ENCODE results near the gene TNS1. TPM values are rescaled to one million over a fixed set of nuclear protein-coding genes. Genes with fewer than 3 reads are reported as not detected.

The TNS1 gene
- total RNA-seq, 1 donor from 2014 or later, result 54.5 TPM

DNA sequence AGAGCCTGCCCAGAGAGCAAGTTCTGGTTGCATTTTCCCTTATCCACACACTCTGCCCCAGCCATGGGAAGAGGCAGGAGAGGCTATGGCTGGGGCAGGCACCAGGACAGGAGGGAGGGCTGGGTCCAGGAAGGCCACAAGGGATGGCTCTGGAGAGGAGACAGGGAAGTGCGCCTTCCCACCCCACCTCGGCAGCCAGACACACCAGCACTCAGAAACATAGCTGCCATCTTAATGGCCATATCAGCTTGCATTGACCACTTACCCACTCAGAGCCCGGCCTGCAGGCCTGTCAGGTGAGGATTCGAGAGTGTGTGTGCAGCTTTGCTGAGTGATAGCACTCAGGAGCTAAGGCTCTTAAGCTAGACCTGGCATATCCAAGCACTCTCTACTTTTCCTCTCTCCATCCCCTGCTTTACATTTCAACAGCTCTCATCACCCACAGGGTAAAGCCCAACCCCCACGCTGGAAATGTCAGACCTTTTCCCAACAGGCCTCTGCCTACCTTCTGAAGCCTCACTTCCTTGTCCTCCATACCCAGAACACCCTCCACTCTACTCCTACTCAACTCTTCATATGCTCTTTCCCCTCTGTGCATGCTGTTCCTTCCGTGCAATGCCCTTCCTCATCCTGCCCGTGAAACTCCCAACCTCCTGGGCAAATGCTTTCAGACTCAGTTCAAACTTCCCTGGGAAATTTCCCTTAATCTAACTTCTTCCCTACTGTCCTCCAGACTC, 147.9 kb downstream of the TNS1 start:
- Histone ChIP-seq H3K4me3 (ENCODE audit: low read depth, low read length) (no peak overlapping the region), H3K27me3 (ENCODE audit: control insufficient read depth, insufficient read depth, low read length) (no peaks in the 10 kb centered on the region), H3K36me3 (ENCODE audit: control insufficient read depth, insufficient read depth, low read length) (peaks cover 1% of the 10 kb centered on the region)
- no peak for DNase-seq (ENCODE audit: low read depth)
- TF ChIP-seq, protein P1, sequence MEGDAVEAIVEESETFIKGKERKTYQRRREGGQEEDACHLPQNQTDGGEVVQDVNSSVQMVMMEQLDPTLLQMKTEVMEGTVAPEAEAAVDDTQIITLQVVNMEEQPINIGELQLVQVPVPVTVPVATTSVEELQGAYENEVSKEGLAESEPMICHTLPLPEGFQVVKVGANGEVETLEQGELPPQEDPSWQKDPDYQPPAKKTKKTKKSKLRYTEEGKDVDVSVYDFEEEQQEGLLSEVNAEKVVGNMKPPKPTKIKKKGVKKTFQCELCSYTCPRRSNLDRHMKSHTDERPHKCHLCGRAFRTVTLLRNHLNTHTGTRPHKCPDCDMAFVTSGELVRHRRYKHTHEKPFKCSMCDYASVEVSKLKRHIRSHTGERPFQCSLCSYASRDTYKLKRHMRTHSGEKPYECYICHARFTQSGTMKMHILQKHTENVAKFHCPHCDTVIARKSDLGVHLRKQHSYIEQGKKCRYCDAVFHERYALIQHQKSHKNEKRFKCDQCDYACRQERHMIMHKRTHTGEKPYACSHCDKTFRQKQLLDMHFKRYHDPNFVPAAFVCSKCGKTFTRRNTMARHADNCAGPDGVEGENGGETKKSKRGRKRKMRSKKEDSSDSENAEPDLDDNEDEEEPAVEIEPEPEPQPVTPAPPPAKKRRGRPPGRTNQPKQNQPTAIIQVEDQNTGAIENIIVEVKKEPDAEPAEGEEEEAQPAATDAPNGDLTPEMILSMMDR (IDR thresholded peaks at IDR 0.05; ENCODE audit: insufficient read depth, low read length, poor library complexity, severe bottlenecking), result no peak

GRCh38 chr2:217853961-217854360, 148.8 kb downstream of the TNS1 start:
- TF ChIP-seq, protein P1 (IDR thresholded peaks at IDR 0.05; ENCODE audit: insufficient read depth, low read length, poor library complexity, severe bottlenecking), result no peak
- Histone ChIP-seq H3K4me3 (ENCODE audit: low read depth, low read length) (no peak overlapping the region), H3K36me3 (ENCODE audit: control insufficient read depth, insufficient read depth, low read length) (peaks cover 1% of the 10 kb centered on the region), H3K27me3 (ENCODE audit: control insufficient read depth, insufficient read depth, low read length) (no peaks in the 10 kb centered on the region)
- DNase-seq (ENCODE audit: low read depth), result no peak

GRCh38 chr2:217853301-217853881, 149.4 kb downstream of the TNS1 start:
- H3K4me3 ChIP-seq (ENCODE audit: low read depth, low read length), result no peak overlapping the region
- peaks cover 1% of the 10 kb centered on the region for H3K36me3 ChIP-seq (ENCODE audit: control insufficient read depth, insufficient read depth, low read length)
- DNase-seq (ENCODE audit: low read depth), result no peak
- TF ChIP-seq, protein P1 (IDR thresholded peaks at IDR 0.05; ENCODE audit: insufficient read depth, low read length, poor library complexity, severe bottlenecking), result no peak
- H3K27me3 ChIP-seq (ENCODE audit: control insufficient read depth, insufficient read depth, low read length), result no peaks in the 10 kb centered on the region

DNA sequence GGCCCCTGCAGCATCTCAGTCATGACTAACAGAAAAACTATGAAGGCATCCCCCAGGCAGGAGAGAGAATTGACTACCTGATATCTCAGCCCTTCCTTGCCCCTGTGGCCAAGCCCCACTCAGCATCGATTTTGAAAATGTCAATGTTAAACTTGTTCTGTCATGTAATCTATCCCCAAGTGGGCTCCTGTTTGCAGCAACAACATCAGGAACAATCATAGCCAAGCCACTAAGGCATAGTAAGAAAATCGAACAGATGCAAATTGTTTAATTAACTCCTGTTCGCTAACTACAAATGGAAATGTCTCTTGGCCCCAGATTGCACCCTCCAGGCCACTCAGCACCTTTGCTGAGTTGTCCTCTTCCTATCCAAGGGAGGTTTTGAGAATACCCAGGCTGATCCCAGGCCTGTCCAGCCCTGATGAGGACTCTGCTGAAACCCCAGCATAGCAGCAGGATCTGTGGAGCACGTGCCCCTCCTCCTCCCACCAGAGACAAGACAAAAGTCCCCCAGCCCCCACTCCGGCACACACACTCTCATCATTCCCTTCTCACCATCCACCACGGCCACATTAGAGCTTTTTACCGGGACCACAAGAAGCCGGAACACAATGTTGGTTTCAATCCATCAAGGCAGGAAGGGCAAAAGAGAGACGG, 150.1 kb downstream of the TNS1 start:
- Histone ChIP-seq H3K4me3 (ENCODE audit: low read depth, low read length) (no peak overlapping the region), H3K27me3 (ENCODE audit: control insufficient read depth, insufficient read depth, low read length) (no peaks in the 10 kb centered on the region), H3K36me3 (ENCODE audit: control insufficient read depth, insufficient read depth, low read length) (peaks cover 1% of the 10 kb centered on the region)
- TF ChIP-seq, protein P1 (IDR thresholded peaks at IDR 0.05; ENCODE audit: insufficient read depth, low read length, poor library complexity, severe bottlenecking), result no peak
- no peak for DNase-seq (ENCODE audit: low read depth)

DNA sequence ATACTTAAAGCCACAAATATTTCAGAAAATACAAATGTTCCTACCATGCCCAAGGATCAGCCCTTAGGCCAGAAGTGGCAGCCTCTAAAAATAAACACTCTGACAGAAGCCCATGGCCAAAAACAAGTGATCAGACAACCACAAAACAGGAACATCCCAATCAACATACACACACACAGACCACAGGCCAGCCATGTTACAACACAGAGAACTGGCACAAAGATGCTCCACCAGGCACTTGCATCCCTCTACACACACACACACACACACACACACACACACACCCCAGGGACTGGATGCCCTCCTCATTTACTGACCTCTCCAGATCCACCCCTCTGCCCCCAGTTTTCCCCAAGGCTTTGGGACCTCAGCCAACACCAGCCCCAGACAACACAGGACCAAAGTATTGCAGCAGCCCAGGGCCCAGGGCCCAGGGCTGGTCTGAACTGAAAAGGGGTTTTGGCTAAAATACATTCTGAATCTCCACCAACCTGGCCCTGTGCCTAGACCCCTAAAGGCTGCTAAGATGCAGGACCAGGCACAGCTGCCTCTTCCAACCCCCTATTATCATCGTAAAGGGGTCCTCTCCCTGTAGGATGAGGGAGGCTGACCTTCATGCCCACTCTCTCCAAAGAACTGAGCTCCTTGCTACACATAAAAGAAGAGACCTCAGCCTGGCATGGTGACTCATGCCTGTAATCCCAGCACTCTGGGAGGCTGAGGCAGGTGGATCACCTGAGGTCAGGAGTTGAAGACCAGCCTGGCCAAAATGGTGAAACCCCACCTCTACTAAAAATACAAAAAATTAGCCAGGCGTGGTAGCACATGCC, 151.4 kb downstream of the TNS1 start:
- TF ChIP-seq, protein P1 (IDR thresholded peaks at IDR 0.05; ENCODE audit: insufficient read depth, low read length, poor library complexity, severe bottlenecking), result no peak
- H3K27me3 ChIP-seq (ENCODE audit: control insufficient read depth, insufficient read depth, low read length), result no peaks in the 10 kb centered on the region
- peaks cover 1% of the 10 kb centered on the region for H3K36me3 ChIP-seq (ENCODE audit: control insufficient read depth, insufficient read depth, low read length)
- no peak overlapping the region for H3K4me3 ChIP-seq (ENCODE audit: low read depth, low read length)
- DNase-seq (ENCODE audit: low read depth), result no peak

Data from kidney epithelial cell (primary cell).